ENCODE measurements around the gene DDI2. TPM values are rescaled to one million over a fixed set of nuclear protein-coding genes. Genes with fewer than 3 reads are reported as not detected.

The DDI2 gene
- total RNA-seq, 2 experiments from 2014 or later = 33.7 to 34.9 TPM

DNA sequence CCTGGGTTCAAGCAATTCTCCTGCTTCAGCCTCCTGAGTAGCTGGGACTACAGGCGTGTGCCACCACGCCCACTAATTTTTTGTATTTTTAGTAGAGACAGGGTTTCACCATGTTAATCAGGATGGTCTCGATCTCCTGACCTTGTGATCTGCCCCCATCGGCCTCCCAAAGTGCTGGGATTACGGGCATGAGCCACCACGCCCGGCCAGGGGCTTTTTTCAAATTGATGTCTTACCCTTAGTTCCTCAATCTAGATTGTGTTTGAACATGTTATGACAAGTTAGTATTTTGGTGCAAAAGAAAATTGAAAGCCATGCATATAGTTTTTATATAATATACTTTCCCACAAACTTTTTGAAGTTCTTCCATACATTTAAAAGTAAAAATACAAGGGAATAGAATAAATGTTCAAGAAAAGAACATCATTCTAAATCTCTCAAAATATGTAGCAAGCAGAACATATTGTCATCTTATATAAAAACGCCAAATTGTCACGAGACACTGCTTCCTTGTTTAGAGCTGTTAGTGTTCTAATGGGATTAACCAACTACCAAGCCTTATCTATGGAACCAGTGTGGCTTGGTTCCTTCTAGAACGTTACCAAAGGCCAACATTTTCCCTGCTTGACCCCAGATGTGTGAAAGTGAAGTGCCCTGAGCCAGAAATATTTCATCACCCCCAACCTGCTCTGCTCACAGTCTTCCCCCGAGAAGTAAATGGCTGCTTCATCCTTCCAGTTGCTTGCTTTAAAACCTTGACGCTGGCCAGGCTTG lies 57.3 kb downstream of the DDI2 start:
- POLR2A ChIA-PET = no interaction called here

DNA sequence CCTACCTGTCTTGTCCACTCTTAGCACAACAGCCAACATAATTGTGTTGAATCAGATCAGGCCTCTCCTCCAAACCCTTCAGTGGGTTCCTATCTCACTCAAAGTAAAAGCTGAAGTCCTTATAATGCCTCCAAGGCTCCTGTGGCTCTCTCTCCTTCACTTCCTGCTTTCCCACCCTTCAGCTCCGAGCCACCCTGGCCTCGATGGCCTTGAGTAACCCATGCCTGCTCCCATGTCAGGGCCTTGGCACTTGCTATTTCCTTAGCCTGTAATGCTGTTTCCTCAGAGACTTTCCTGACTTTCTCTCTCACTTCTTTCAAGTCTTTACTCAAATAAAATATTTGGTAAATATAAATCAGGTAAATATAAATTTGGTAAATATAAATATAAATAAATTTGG lies 58.8 kb downstream of the DDI2 start:
- TF ChIP-seq, protein P1, sequence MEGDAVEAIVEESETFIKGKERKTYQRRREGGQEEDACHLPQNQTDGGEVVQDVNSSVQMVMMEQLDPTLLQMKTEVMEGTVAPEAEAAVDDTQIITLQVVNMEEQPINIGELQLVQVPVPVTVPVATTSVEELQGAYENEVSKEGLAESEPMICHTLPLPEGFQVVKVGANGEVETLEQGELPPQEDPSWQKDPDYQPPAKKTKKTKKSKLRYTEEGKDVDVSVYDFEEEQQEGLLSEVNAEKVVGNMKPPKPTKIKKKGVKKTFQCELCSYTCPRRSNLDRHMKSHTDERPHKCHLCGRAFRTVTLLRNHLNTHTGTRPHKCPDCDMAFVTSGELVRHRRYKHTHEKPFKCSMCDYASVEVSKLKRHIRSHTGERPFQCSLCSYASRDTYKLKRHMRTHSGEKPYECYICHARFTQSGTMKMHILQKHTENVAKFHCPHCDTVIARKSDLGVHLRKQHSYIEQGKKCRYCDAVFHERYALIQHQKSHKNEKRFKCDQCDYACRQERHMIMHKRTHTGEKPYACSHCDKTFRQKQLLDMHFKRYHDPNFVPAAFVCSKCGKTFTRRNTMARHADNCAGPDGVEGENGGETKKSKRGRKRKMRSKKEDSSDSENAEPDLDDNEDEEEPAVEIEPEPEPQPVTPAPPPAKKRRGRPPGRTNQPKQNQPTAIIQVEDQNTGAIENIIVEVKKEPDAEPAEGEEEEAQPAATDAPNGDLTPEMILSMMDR (IDR thresholded peaks at IDR 0.05) = no peak
- Mint-ChIP-seq H3K36me3 (ENCODE audit: low read depth) (no peaks in the 10 kb centered on the region), H3K27ac (no peak overlapping the region), H3K4me1 (ENCODE audit: low read depth) (peaks cover 14% of the 10 kb centered on the region), H3K9me3 (no peaks in the 10 kb centered on the region), H3K4me3 (no peak overlapping the region), H3K27me3 (no peaks in the 10 kb centered on the region)
- intact Hi-C loops (cut with micrococcal nuclease) = no loop called here
- POLR2A ChIA-PET = no interaction called here
- ATAC-seq = no peak
- CTCF ChIA-PET = no interaction called here
- no peak for DNase-seq

More for the DNA sequence above, 57.3 kb downstream of the DDI2 start:
- CTCF ChIA-PET = no interaction called here
- TF ChIP-seq, protein P1 (IDR thresholded peaks at IDR 0.05) = no peak
- Mint-ChIP-seq H3K9me3 (no peaks in the 10 kb centered on the region), H3K27ac (no peak overlapping the region), H3K36me3 (ENCODE audit: low read depth) (no peaks in the 10 kb centered on the region), H3K27me3 (no peaks in the 10 kb centered on the region), H3K4me3 (no peak overlapping the region), H3K4me1 (ENCODE audit: low read depth) (peaks cover 4% of the 10 kb centered on the region)
- no peak for DNase-seq
- no peak for ATAC-seq
- intact Hi-C loops (cut with micrococcal nuclease) = no loop called here

DNA sequence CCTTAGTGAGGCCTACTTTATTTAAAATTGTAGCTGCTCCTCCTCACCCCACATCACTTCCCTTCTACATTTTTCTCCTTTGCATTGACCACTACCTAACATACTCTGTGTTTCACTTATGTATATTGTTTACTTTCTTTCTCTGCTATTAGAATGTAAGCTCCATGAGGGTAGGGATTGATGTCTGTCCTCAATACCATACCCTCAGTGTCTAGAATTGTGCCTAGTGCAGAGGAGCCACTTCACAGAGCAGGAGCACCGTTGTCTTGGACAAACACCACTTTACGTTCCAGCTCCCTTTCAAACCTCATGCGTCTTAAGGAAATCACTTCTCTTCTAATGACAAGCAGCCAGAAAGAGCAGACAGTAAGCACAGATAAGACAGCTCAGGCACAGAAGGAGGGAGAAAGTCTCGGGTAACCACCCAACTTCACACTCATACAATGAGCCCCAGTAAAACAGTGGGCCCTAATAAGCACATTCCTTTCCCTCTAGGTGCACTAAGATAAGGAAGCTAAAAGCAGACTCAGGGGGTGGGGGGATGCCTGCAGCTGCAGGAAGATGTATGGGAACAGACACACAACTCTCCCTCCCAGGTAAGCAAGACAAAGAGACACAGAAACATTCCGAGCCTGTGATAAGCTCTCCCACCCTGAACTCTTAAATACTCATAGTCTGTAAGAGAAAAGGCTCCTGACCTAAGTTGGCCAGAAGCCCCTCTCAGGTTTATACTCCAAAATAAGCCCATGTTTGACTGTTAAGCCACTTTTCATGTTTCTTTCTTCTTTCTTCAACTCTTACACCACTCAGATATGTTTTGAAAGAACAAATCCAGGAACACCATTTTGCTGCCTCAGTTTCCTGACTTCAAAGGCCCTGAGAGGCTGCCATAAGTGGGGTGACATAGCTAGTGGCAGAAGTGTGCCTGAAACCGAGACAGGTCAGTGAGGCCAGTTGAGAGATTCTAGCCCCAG lies 59.7 kb downstream of the DDI2 start:
- no peaks in the 10 kb centered on the region for H3K36me3 Mint-ChIP-seq (ENCODE audit: low read depth)
- no peak for DNase-seq
- intact Hi-C loops (cut with micrococcal nuclease) = no loop called here
- CTCF ChIA-PET = interaction anchor here (1.4 kb wide), 1 partner anchor 64 kb away, joined by 5 read pairs; no protein-coding TSS in a partner anchor
- no peak overlapping the region for H3K27ac Mint-ChIP-seq
- peaks cover 21% of the 10 kb centered on the region for H3K4me1 Mint-ChIP-seq (ENCODE audit: low read depth)
- no peak for ATAC-seq
- H3K4me3 Mint-ChIP-seq = no peak overlapping the region
- no peaks in the 10 kb centered on the region for H3K9me3 Mint-ChIP-seq
- POLR2A ChIA-PET = interaction anchor here (0.8 kb wide), 1 partner anchor 21 kb away, joined by 3 read pairs; no protein-coding TSS in a partner anchor
- H3K27me3 Mint-ChIP-seq = no peaks in the 10 kb centered on the region
- TF ChIP-seq, protein P1 (IDR thresholded peaks at IDR 0.05) = no peak

DNA sequence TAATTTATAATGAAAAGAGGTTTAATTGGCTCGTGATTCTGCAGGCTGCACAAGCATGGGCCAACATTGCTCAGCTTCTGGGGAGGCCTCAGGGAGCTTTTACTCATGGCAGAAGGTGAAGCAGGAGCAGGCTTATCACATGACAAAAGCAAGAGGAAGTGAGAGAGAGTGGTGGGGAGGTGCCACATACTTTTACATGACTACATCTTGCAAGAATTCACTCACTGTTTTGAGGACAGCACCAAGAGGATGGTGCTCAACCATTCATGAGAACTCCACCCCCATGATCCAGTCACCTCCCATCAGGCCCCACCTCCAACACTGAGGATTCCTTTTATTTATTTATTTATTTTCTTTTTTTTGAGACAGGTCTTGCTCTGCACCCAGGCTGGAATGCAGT lies 61.3 kb downstream of the DDI2 start:
- DNase-seq (no peak), ATAC-seq (peak; percentile 65)
- Mint-ChIP-seq H3K4me1 (ENCODE audit: low read depth) (peaks cover 25% of the 10 kb centered on the region), H3K36me3 (ENCODE audit: low read depth) (no peaks in the 10 kb centered on the region), H3K27ac (no peak overlapping the region), H3K4me3 (no peak overlapping the region), H3K27me3 (no peaks in the 10 kb centered on the region), H3K9me3 (no peaks in the 10 kb centered on the region)
- POLR2A ChIA-PET = interaction anchor here (2.4 kb wide), 1 partner anchor 14 kb away, joined by 9 read pairs; no protein-coding TSS in a partner anchor
- TF ChIP-seq, protein P1 (IDR thresholded peaks at IDR 0.05) = no peak
- intact Hi-C loops (cut with micrococcal nuclease) = no loop called here
- CTCF ChIA-PET = interaction anchor here (0.7 kb wide), 1 partner anchor 125 kb away, joined by 3 read pairs; no protein-coding TSS in a partner anchor

Measured in activated CD8-positive, alpha-beta T cell treated with anti-CD3 and anti-CD28 coated beads for 36 hours (primary cell).